Heart right ventricle (tissue), 16 donors: ENCODE measurements around the gene CDH13. TPM values are rescaled to one million over a fixed set of nuclear protein-coding genes. Genes with fewer than 3 reads are reported as not detected.

ENCODE experiments used
- ATAC-seq, 8 donors: fragments of 200-7000 bp; cut with Tn5 transposase; one replicate each; pipeline ENCODE4 v1.9.1; 2020; ENCODE audit warnings: mild to moderate bottlenecking in 8 of 8, moderate library complexity in 8 of 8, moderate number of reproducible peaks in 1 of 8
- DNase-seq, 2 donors: peaks; one replicate each; pipeline ENCODE4 v3.0.0-alpha.2; 2020
- H3K27ac ChIP-seq, 10 donors: fragments of 200-600 bp; sonication (generic) in 2 of 10; one replicate each; pipeline versions ENCODE4 v1.5.0 to v1.8.0; 2020 to 2022; ENCODE audit warnings: mild to moderate bottlenecking in 3 of 10
- H3K27me3 ChIP-seq, 7 donors: fragments of 200-600 bp; one replicate each; pipeline ENCODE4 v1.8.0; 2021 to 2022; ENCODE audit warnings: mild to moderate bottlenecking in 2 of 7
- H3K36me3 ChIP-seq, 9 donors: fragments of 200-600 bp; sonication (generic) in 1 of 9; one replicate each; pipeline versions ENCODE4 v1.5.0 to v1.8.0; 2020 to 2022; ENCODE audit warnings: mild to moderate bottlenecking in 2 of 9
- H3K4me1 ChIP-seq, 9 donors: fragments of 200-600 bp; sonication (generic) in 1 of 9; one replicate each; pipeline versions ENCODE4 v1.5.0 to v1.8.0; 2020 to 2022; ENCODE audit warnings: mild to moderate bottlenecking in 4 of 9
- H3K4me3 ChIP-seq, 10 donors: fragments of 200-600 bp; sonication (generic) in 2 of 10; one replicate each; pipeline versions ENCODE4 v1.5.0 to v1.8.0; 2020 to 2022; ENCODE audit warnings: mild to moderate bottlenecking in 7 of 10, moderate library complexity in 2 of 10
- H3K9me3 ChIP-seq, 11 donors: fragments of 200-600 bp in 10 of 11; sonication (generic) in 2 of 11; one replicate each; pipeline versions ENCODE4 v1.5.0 to v1.8.0; 2013 to 2022; ENCODE audit warnings: mild to moderate bottlenecking in 2 of 11, control low read depth in 1 of 11, moderate library complexity in 1 of 11
- WGBS, 2 donors: extraction: QIAGEN DNeasy Blood & Tissue Kit; methylation state at CpG; one replicate each; pipeline ENCODE4 v1.1.7; 2013; ENCODE audit warnings: inconsistent platforms in 1 of 2; 5-methylcytosine and 5-hydroxymethylcytosine counted together
- intact Hi-C, 10 donors: fragments of 100-400 bp; cut with DNase I; formaldehyde crosslinking; loops; one replicate each; pipeline versions ENCODE4 v1.11.1 to v1.14.2; 2022
- polyA plus RNA-seq, 2 donors: library from polyadenylated mRNA; stranded (reverse); fragments of 200-250 nt; gene quantifications; one replicate each; pipeline ENCODE4 v1.2.3, GENCODE V29; 2013
- total RNA-seq, 10 donors: library from RNA; stranded (reverse); fragmentation: NEBNext Ultra II Directional in 3 of 10; extraction: Animal tissue kit (Norgen Biotek cat#: 25700) in 3 of 10; gene quantifications; one replicate each; pipeline versions ENCODE4 v1.2.1 to v1.2.4, GENCODE V29; 2021 to 2023
- TF ChIP-seq, protein P1 (sequence below), 9 donors: fragments of 200-600 bp; sonication (generic) in 2 of 9; IDR thresholded peaks; one replicate each; pipeline versions ENCODE4 v1.5.0 to v1.8.0; 2021 to 2022; ENCODE audit warnings: antibody characterized with exemption in 9 of 9, mild to moderate bottlenecking in 5 of 9, moderate library complexity in 1 of 9
- donor health status: Arrhythmogenic right ventricular cardiomyopathy.
- donor health status: ischemic (EF 13 %, LVEDD 7.1; RV severe dilation, severe dysfunction).
- donor health status: healthy with polysubstance abuse.
- donor health status: DM: no; HTN: yes; CAD: no.
- donor health status: DM: no; HTN: no; CAD: no.
- donor health status: ischemic (EF 25% LVEDD 6.9; RV normal size, moderate dysfunction).
- donor health status: ischemic (EF 25% LVEDD 5.7; RV mildly dilated, moderate dysfunction).
- donor health status: healthy.
- donor health status: DM: yes; HTN: yes; CAD: no.
- donor health status: Ischemic cardiomyopathy.
- donor health status: ischemic (EF 35%, LVEDD 5.7; RV mildly dilated, moderate dysfunction).
- donor health status: nonischemic (EF 11% LVEDD 7.7; RV severe dilation, severe dysfunction).
- donor health status: DM: yes; HTN: yes; CAD: no.
- donor health status: PGD.
- donor health status: ischemic (EF 29% LVEDD 5.4; RV normal size, mild dysfunction).
- donor health status: nonischemic (EF 23%, LVEDD 6.1; RV moderate dilation, normal function).

The CDH13 gene
- total and polyA plus RNA-seq, 12 donors: 15.5 to 221 (median 168) TPM

DNA sequence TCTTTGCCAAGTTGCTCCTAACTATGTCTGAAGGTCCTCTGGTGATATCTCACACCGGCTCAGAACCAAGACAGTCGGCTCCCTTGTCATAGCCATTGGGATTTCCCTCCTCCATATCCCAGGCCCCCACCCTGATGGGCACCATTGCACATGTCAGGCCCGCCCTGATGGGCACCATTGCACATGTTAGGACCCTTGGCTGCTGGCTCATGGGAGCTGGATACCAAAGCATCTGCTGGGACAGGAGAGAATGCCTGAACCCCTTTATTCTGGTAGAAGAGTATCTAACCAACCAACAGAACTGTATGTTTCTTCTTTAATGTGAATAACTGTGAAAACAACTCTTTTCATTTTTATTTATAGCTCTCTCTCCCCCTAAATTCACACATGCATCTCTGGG is 726.5 kb downstream of the CDH13 start:
- DNase-seq: no peak
- no peak overlapping the region for H3K4me3 ChIP-seq
- no peaks in the 10 kb centered on the region for H3K9me3 ChIP-seq
- no peaks in the 10 kb centered on the region for H3K36me3 ChIP-seq
- TF ChIP-seq, protein P1, sequence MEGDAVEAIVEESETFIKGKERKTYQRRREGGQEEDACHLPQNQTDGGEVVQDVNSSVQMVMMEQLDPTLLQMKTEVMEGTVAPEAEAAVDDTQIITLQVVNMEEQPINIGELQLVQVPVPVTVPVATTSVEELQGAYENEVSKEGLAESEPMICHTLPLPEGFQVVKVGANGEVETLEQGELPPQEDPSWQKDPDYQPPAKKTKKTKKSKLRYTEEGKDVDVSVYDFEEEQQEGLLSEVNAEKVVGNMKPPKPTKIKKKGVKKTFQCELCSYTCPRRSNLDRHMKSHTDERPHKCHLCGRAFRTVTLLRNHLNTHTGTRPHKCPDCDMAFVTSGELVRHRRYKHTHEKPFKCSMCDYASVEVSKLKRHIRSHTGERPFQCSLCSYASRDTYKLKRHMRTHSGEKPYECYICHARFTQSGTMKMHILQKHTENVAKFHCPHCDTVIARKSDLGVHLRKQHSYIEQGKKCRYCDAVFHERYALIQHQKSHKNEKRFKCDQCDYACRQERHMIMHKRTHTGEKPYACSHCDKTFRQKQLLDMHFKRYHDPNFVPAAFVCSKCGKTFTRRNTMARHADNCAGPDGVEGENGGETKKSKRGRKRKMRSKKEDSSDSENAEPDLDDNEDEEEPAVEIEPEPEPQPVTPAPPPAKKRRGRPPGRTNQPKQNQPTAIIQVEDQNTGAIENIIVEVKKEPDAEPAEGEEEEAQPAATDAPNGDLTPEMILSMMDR (IDR thresholded peaks at IDR 0.05): no peak
- H3K4me1 ChIP-seq: peaks cover 0 to 8% (median 0%) of the 10 kb centered on the region in 9 donors
- intact Hi-C loops: loop anchor here in 3 of 10 donors (10.0 kb wide), 3 partner anchors 108 to 728 kb away; partner anchors contain the start of gene CDH13 (in 2 of the 3)
- ATAC-seq: peak in 1 of 8 donors; percentile 39
- H3K27me3 ChIP-seq: no peaks in the 10 kb centered on the region
- H3K27ac ChIP-seq: peak overlapping the region in 2 of 10 donors; percentile 56 to 63
- 77 to 83% methylated on average over 3 of the region's 3 CpGs for WGBS, 2 donors

DNA sequence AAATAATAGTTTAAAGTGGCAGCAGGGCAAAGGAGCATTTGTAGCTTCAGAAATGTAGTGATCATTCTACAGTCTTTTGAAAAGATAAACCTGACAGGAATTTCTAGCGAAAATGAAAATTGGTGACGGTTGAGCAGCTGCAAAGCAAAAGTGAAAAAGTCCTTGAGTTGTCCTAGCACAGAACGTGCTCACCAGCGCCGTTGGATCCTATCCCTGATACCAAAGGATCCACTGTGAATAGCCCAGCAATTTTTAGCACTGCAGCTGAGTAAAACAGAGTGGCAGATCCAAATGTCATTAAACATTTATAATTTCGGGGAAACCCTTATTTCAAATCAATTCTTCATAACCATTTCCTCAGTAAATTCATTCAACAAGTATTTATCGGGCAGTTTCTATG is 727.2 kb downstream of the CDH13 start:
- H3K36me3 ChIP-seq: no peaks in the 10 kb centered on the region
- H3K9me3 ChIP-seq: no peaks in the 10 kb centered on the region
- intact Hi-C loops: loop anchor here in 4 of 10 donors (2.0 to 10.0 kb wide), 5 partner anchors 101 to 729 kb away; partner anchors contain the start of gene CDH13 (in 2 of the 4)
- H3K4me1 ChIP-seq: peaks cover 0 to 8% (median 0%) of the 10 kb centered on the region in 9 donors
- peak in 1 of 2 donors; percentile 15 for DNase-seq
- WGBS, 2 donors: 56 to 60% methylated on average over 7 of the region's 7 CpGs
- peak overlapping the region in 8 of 10 donors; percentile 5 to 68 (median 54) for H3K27ac ChIP-seq
- TF ChIP-seq, protein P1 (IDR thresholded peaks at IDR 0.05): no peak
- ATAC-seq: peak in 5 of 8 donors; percentile 60 to 88 (median 74)
- H3K4me3 ChIP-seq: no peak overlapping the region
- H3K27me3 ChIP-seq: no peaks in the 10 kb centered on the region

DNA sequence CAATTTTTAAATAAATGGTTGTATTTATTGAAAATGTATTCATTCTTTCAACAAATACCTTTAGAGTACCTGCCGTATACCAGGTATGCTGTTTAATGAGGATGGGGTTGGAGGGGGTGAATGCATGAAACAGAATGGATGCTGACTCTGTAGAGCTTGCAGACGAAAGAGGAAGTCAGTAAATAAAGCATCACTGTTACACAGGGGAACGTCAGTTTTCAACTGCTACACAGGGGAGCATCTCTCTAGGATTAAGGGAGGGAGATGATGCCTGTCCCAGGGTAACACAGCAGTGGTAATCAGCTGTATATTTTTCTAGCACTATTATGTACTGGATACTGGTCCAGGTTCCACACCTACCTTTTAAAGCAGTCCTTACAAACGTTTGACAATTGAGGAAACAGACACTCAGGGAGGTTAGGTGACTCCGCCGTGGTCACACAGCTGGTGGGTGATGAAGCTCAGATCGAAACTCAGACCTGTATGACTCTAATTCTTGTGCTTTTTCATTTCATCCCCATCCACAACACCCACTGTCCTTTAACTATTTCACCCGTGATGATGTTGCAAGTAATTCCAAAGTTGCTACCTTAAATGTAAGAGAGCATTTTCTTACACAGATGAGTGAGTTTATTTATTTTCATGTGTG is 728.9 kb downstream of the CDH13 start:
- TF ChIP-seq, protein P1 (IDR thresholded peaks at IDR 0.05): no peak
- Histone ChIP-seq H3K27ac (no peak overlapping the region), H3K27me3 (no peaks in the 10 kb centered on the region), H3K9me3 (no peaks in the 10 kb centered on the region), H3K36me3 (no peaks in the 10 kb centered on the region), H3K4me1 (peaks cover 0 to 8% (median 0%) of the 10 kb centered on the region in 9 donors), H3K4me3 (no peak overlapping the region)
- no peak for ATAC-seq
- intact Hi-C loops: loop anchor here in 4 of 10 donors (2.0 to 10.0 kb wide), 6 partner anchors 103 to 731 kb away; partner anchors contain the start of gene CDH13 (in 2 of the 4)
- 72 to 78% methylated on average over 8 of the region's 8 CpGs for WGBS, 2 donors
- no peak for DNase-seq

DNA sequence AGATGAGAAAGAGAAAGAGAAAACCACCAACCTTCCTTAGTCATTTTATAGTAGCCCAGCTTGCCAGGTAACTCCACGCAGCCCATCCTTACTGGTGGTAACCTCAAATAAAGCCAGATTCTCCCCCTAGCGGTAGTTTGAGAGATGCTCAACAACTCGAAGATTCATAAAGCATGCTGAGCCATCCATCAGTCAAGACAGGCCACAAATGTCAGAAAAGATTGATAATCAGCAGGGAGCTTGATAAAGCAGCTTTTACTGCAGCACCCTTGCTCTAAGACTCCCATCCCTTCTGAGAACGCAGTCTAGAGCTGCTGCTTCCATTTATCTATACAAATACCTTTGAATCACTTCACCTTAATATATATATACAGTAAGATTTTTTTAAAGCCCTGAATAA is 729.5 kb downstream of the CDH13 start:
- no peaks in the 10 kb centered on the region for H3K27me3 ChIP-seq
- ATAC-seq: peak in 5 of 8 donors; percentile 51 to 72 (median 64)
- H3K4me3 ChIP-seq: no peak overlapping the region
- WGBS, 2 donors: 7 to 8% methylated on average over 4 of the region's 4 CpGs
- H3K36me3 ChIP-seq: no peaks in the 10 kb centered on the region
- intact Hi-C loops: loop anchor here in 3 of 10 donors (5.0 to 10.0 kb wide), 4 partner anchors 111 to 731 kb away; partner anchors contain the start of gene CDH13 (in 2 of the 3)
- TF ChIP-seq, protein P1 (IDR thresholded peaks at IDR 0.05): peak; percentile 26 to 69 (median 57)
- peaks cover 0 to 8% (median 0%) of the 10 kb centered on the region in 9 donors for H3K4me1 ChIP-seq
- no peaks in the 10 kb centered on the region for H3K9me3 ChIP-seq
- no peak for DNase-seq
- H3K27ac ChIP-seq: no peak overlapping the region
